GM12864 (cell line): ENCODE measurements around the gene STX7.
A peak's percentile ranks its signal among the peaks of the same experiment; 100 is the strongest.

Experiments
- DNase-seq: peaks from one replicate; pipeline ENCODE4 v3.0.0-alpha.2; 2011; ENCODE audit warnings: low read depth
- H3K4me3 ChIP-seq: 2 replicates; pipeline ENCODE4 v1.5.1; 2011; ENCODE audit warnings: mild to moderate bottlenecking, low read depth, low read length, control low read depth
- CTCF ChIP-seq: IDR thresholded peaks from 2 replicates; pipeline ENCODE4 v1.5.1; 2011; ENCODE audit warnings: low read depth, mild to moderate bottlenecking, moderate library complexity, low read length, control low read depth, inconsistent platforms; ENCODE audit errors: missing control alignments

Gene STX7

GRCh38 chr6:132414322-132414721 is 98.6 kb downstream of the STX7 start:
- no peak overlapping the region for H3K4me3 ChIP-seq
- no peak for DNase-seq
- TF ChIP-seq CTCF, result no peak

GRCh38 chr6:132413499-132413802 is 99.5 kb downstream of the STX7 start:
- no peak for TF ChIP-seq CTCF
- no peak overlapping the region for H3K4me3 ChIP-seq
- no peak for DNase-seq

- no peak overlapping the region for H3K4me3 ChIP-seq
- no peak for TF ChIP-seq CTCF
- DNase-seq, result no peak
Observed at GRCh38 chr6:132412656-132413498, 100.0 kb downstream of the STX7 start.

- no peak for TF ChIP-seq CTCF
- H3K4me3 ChIP-seq, result no peak overlapping the region
- DNase-seq, result no peak
Observed at GRCh38 chr6:132411296-132411695, 101.6 kb downstream of the STX7 start.

GRCh38 chr6:132410830-132411229 is 102.1 kb downstream of the STX7 start:
- no peak for TF ChIP-seq CTCF
- DNase-seq, result no peak
- H3K4me3 ChIP-seq, result no peak overlapping the region

- H3K4me3 ChIP-seq, result no peak overlapping the region
Observed at GRCh38 chr6:132405143-132405915, 107.6 kb downstream of the STX7 start.

More at GRCh38 chr6:132405143-132405915, 107.6 kb downstream of the STX7 start:
- TF ChIP-seq CTCF, result no peak
- DNase-seq, result peak; percentile 30
